ENCODE measurements around the gene RETREG3. TPM values are rescaled to one million over a fixed set of nuclear protein-coding genes. Genes with fewer than 3 reads are reported as not detected.

The RETREG3 gene
- polyA plus RNA-seq, 1 donor from 2014 or later: 34.6 TPM

- no peak overlapping the region for H2AFZ ChIP-seq (ENCODE audit: low read depth, low read length)
- H3K9me3 ChIP-seq (ENCODE audit: low read length): no peaks in the 10 kb centered on the region
- H3K9ac ChIP-seq (ENCODE audit: low read length): no peak overlapping the region
- no peaks in the 10 kb centered on the region for H3K36me3 ChIP-seq (ENCODE audit: insufficient read depth, low read length)
- no peaks in the 10 kb centered on the region for H4K20me1 ChIP-seq (ENCODE audit: insufficient read depth)
- H3F3A ChIP-seq (ENCODE audit: insufficient read depth, low read length, poor library complexity, severe bottlenecking): no peaks in the 10 kb centered on the region
- no peak overlapping the region for H3K4me3 ChIP-seq (ENCODE audit: low read length)
- no peaks in the 10 kb centered on the region for H3K9me2 ChIP-seq (ENCODE audit: insufficient read depth, low read length)
- H3K79me2 ChIP-seq (replicated peaks; ENCODE audit: insufficient read depth, low read length): no peaks in the 10 kb centered on the region
- no peaks in the 10 kb centered on the region for H3K27me3 ChIP-seq (ENCODE audit: insufficient read depth, low read depth, low read length)
- no peak overlapping the region for H3K4me2 ChIP-seq (ENCODE audit: low read length)
- no peak overlapping the region for H3K27ac ChIP-seq (ENCODE audit: low read length)
- no peak for TF ChIP-seq REST (IDR thresholded peaks at IDR 0.05; ENCODE audit: borderline replicate concordance)
- no peak for TF ChIP-seq MXI1 (conservative IDR thresholded peaks at IDR 0.05; ENCODE audit: poor library complexity, severe bottlenecking)
- TF ChIP-seq RAD21 (conservative IDR thresholded peaks at IDR 0.05): no peak
- no peak for TF ChIP-seq TAF1 (IDR thresholded peaks at IDR 0.05; ENCODE audit: low read depth)
- TF ChIP-seq POLR2AphosphoS5 (IDR thresholded peaks at IDR 0.05): no peak
- no peak for TF ChIP-seq CTCF (IDR thresholded peaks at IDR 0.05; ENCODE audit: poor library complexity, severe bottlenecking)
- no peak for TF ChIP-seq EZH2 (IDR thresholded peaks at IDR 0.05; ENCODE audit: borderline replicate concordance, insufficient read depth, low read length, poor library complexity, severe bottlenecking)
- no peak for TF ChIP-seq EP300 (conservative IDR thresholded peaks at IDR 0.05; ENCODE audit: poor library complexity, severe bottlenecking)
- TF ChIP-seq SMC3 (conservative IDR thresholded peaks at IDR 0.05; ENCODE audit: poor library complexity): no peak
Observed at GRCh38 chr17:42585353-42585752, 23.8 kb downstream of the RETREG3 start.

- H3K27ac ChIP-seq (ENCODE audit: low read length): no peak overlapping the region
- H3K27me3 ChIP-seq (ENCODE audit: insufficient read depth, low read depth, low read length): no peaks in the 10 kb centered on the region
- H3K79me2 ChIP-seq (replicated peaks; ENCODE audit: insufficient read depth, low read length): no peaks in the 10 kb centered on the region
- H3K9me3 ChIP-seq (ENCODE audit: low read length): no peaks in the 10 kb centered on the region
- no peaks in the 10 kb centered on the region for H3K9me2 ChIP-seq (ENCODE audit: insufficient read depth, low read length)
- H3K9ac ChIP-seq (ENCODE audit: low read length): no peak overlapping the region
- no peaks in the 10 kb centered on the region for H3F3A ChIP-seq (ENCODE audit: insufficient read depth, low read length, poor library complexity, severe bottlenecking)
- no peaks in the 10 kb centered on the region for H4K20me1 ChIP-seq (ENCODE audit: insufficient read depth)
- H3K4me3 ChIP-seq (ENCODE audit: low read length): no peak overlapping the region
- no peaks in the 10 kb centered on the region for H3K36me3 ChIP-seq (ENCODE audit: insufficient read depth, low read length)
- TF ChIP-seq CTCF (IDR thresholded peaks at IDR 0.05; ENCODE audit: poor library complexity, severe bottlenecking): no peak
- TF ChIP-seq EZH2 (IDR thresholded peaks at IDR 0.05; ENCODE audit: borderline replicate concordance, insufficient read depth, low read length, poor library complexity, severe bottlenecking): no peak
- no peak for TF ChIP-seq MXI1 (conservative IDR thresholded peaks at IDR 0.05; ENCODE audit: poor library complexity, severe bottlenecking)
- no peak for TF ChIP-seq EP300 (conservative IDR thresholded peaks at IDR 0.05; ENCODE audit: poor library complexity, severe bottlenecking)
- TF ChIP-seq TAF1 (IDR thresholded peaks at IDR 0.05; ENCODE audit: low read depth): no peak
- TF ChIP-seq SMC3 (conservative IDR thresholded peaks at IDR 0.05; ENCODE audit: poor library complexity): no peak
- no peak for TF ChIP-seq POLR2AphosphoS5 (IDR thresholded peaks at IDR 0.05)
- no peak for TF ChIP-seq REST (IDR thresholded peaks at IDR 0.05; ENCODE audit: borderline replicate concordance)
- TF ChIP-seq RAD21 (conservative IDR thresholded peaks at IDR 0.05): no peak
- no peak overlapping the region for H3K4me2 ChIP-seq (ENCODE audit: low read length)
- H2AFZ ChIP-seq (ENCODE audit: low read depth, low read length): no peak overlapping the region
Observed at GRCh38 chr17:42584880-42585279, 24.3 kb downstream of the RETREG3 start.

Data from neural cell (in vitro differentiated cells).